Activated CD8-positive, alpha-beta memory T cell treated with anti-CD3 and anti-CD28 coated beads for 48 hours (primary cell): ENCODE data around the gene TMEM221.
"Not testable (repeated sequence)": the region's sequence is repeated elsewhere in the genome, so short reads cannot be mapped to it uniquely, and the experiment has no call there.

Experiments used
- DNase-seq, 3 experiments: peaks; one replicate each; pipeline ENCODE4 v3.0.0-alpha.2; 2020; ENCODE audit warnings: low read depth in 2 of 3, low spot score in 2 of 3

The TMEM221 gene

GRCh38 chr19:17448131-17448967 lies at the start of gene TMEM221:
Gene TMEM221 (minus strand): TSS chr19:17448668. CDS start chr19:17448462, 206 bp downstream.
- peak in 1 of 3 experiments; percentile 31 for DNase-seq

DNA sequence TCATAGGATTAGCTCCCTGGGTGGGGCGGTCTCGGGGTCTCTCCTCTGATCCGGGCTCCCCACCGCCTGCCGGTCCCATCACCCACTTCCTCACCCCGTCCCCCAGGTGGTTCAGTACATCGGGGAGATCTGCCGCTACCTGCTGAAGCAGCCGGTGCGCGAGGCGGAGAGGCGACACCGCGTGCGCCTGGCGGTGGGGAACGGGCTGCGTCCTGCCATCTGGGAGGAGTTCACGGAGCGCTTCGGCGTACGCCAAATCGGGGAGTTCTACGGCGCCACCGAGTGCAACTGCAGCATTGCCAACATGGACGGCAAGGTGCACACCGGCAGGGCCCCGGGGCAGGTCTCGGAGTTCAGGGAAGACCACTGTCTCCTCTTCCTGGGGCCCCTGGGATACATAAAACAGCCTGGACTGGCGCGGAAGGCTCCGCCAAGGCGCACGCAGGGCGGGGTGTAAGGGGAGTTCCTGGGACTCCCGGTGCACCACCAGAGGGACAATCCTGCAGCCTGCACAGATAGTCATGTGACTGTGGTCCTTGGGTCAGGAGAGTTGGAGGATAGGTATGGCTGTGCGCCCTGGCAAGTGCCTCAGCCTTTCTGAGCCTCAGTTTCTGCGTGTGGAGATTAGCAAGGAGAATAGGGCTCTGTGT lies 48.8 kb upstream of the TMEM221 start:
- DNase-seq: no peak

DNA sequence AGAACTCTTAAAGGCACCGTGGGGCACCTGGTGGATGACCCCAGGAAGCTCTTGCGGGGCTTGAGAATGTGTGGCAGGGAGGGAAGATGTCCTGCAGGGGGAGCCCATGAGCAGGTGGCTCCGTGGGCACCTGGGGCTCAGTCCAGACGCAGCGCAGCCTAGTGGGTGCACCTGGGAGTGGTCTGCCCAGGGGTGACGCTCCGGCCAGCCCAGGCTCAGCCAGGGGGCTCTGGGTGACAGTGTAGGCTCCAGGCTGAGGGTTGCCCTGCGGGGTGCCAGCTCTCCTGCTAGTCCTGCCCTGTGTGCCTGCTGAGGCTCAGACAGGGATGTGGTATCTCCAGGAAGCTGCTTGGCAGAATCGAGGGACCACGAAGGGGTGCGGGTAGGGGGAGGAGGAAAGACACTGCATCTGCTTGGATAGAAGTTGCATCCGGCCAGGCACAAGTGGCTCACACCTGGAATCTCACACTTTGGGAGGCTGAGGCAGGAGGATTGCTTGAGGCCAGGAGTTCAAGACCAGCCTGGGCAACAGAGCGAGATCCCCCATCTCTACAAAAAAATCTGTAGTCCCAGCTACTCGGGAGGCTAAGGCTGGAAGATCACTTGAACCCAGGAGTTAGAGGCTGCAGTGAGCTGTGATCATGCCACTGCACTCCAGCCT lies 48.0 kb upstream of the TMEM221 start:
- peak; percentile 59 to 78 (median 74) for DNase-seq

DNA sequence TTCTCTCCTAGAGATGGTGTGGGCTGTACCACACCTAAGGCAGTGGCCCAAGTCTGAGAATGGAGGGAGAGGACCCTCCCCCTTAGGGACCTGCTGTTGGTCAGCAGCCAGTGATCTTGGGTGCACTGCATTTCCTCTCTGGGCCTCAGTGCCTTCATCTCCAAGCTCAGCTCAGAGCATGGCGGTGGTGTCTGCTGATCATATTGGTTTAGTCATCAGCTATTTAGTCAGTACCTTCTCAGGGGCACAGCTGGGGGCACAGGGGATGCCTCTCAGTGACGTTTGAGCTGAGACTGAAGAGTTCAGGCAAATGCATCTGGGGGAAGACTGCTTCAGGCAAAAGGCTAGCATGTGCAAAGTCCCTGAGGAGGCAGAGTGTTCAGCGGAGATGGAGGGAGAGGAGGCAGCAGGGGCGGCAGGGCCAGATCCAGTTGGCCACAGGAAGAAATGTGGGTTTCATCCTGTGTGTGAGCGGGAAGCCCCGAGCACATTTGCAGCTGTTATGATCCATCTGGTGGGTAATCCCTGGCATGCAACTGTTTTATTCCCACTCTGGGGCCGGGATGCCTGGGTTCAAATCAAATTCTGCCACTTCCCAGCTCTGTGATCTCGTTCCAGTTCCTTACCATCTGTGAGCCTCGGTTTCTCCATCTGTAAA lies 47.3 kb upstream of the TMEM221 start:
- no peak for DNase-seq

- no peak for DNase-seq
Measured at GRCh38 chr19:17491287-17491686, 42.8 kb upstream of the TMEM221 start.

DNA sequence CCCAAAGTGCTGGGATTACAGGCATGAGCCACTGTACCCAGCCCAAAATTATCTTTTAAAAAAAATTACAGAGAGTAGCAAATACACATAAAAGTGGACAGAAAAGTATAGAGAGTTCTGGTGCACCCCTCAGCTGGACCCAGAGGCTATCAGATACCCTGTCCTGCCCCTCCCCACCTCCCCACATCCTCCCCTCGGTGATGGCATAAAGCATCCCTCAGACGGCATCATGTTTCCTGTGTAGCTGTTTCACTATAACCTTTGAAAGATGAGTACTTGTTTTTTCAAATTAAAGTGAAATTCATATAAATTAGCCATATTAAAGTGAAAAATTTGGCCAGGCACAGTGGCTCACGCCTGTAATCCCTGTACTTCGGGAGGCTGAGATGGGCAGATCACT lies 41.9 kb upstream of the TMEM221 start:
- DNase-seq: no peak

DNA sequence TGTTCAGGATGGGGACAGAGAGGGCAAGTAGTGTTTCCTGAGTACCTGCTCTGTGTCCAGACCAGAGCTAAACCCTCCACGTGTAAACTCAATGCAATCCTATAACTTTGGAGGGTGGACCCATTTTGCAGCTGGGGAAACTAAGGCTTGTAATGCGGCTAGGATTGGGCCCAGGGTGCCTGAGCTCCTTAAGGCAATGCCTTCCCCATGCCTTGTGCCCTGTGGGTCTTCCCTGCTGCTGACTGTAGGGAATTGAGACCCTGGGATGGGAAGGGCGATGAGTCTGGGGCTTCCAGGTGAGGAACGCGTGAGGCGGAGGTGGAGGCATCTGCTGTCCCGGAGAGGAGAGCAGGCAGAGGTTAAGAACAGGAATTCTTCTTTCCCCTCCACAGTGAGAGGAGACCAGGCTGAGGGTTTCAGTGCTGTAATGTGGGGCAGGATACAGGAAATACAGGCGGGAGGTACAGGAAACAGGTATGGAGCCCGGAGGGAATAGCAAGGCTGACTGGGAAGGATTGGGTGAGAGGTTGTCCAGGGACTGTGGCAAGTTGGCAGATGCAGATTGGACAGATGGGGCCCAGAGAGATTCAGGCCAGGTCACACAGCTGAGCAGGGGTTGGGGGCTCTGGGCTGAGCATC lies 41.0 kb upstream of the TMEM221 start:
- no peak for DNase-seq

- peak; percentile 51 to 68 (median 67) for DNase-seq
Measured at GRCh38 chr19:17488593-17489391, 40.3 kb upstream of the TMEM221 start.

- no peak for DNase-seq
Measured at GRCh38 chr19:17487284-17488121, 39.0 kb upstream of the TMEM221 start.

DNA sequence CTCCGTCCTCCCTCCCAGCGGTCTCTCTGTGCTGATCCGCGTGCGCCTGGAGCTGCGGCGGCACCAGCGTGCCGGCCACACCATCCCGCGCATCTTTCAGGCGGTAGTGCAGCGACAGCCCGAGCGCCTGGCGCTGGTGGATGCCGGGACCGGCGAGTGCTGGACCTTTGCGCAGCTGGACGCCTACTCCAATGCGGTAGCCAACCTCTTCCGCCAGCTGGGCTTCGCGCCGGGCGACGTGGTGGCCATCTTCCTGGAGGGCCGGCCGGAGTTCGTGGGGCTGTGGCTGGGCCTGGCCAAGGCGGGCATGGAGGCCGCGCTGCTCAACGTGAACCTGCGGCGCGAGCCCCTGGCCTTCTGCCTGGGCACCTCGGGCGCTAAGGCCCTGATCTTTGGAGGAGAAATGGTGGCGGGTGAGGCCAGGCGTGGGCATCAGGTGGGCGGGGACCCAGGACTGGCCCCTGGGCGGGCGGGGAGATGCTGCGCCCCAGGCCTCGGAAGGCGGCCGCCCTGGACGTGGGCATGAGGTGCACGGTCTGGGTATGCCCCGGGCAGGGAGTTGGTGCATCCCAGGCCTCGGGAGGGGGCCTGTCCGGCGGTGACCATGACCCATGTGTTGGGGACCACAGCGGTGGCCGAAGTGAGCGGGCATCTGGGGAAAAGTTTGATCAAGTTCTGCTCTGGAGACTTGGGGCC lies 38.2 kb upstream of the TMEM221 start:
- DNase-seq: no peak

- no peak for DNase-seq
Measured at GRCh38 chr19:17484520-17485185, 36.2 kb upstream of the TMEM221 start.

GRCh38 chr19:17483605-17484002 lies 35.1 kb upstream of the TMEM221 start:
- DNase-seq: no peak

- DNase-seq: no peak
Measured at GRCh38 chr19:17482877-17483604, 34.6 kb upstream of the TMEM221 start.

GRCh38 chr19:17481986-17482385 lies 33.5 kb upstream of the TMEM221 start:
- no peak for DNase-seq

DNA sequence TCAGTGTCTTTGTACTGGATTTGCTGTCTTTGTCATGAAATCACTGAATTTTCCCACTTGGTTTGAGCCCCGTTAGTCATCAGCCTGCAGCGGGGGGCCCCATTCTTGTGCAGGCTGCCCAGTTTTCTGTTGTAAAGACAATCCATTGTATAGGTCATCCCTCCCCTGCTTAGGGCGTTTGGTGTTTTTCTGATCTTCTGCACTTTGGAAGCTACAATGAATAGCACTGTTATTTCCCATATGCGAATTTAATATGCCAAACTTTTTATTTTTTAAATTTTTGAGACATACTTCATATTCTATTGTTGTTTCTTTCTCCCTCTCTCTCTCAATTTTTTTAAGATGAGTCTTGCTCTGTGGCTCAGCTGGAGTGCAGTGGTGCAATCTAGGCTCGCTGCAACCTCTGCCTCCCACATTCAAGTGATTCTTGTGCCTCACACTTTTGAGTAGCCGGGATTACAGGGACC lies 30.9 kb upstream of the TMEM221 start:
- DNase-seq: no peak

DNA sequence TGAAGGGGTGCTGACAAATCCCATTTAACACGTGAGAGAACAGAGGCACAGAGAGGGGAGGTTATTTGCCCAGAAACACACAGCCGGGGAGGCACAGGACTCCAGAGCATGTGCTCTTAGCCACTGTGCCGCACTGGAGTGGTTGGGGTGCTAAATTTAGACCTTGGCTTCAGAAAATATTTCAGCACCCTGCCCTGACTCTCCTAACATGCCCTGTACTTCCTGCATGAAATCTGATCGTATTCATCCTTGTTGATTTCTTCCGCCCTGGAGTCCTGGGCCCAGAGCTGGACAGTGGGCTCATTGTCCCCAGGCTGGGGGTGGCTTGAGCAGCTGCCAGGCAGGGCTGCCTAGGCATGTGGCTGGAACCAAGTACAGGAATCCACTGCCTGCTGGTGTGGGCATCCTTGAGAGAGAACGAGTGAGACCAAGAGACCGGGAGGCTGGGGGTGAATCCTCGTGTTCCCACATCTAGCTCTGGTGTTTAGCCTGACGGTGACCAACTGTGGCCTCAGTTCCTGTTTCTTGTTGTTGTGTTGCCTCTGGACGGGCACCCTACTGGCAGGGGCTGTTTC lies 27.2 kb upstream of the TMEM221 start:
- DNase-seq: no peak

DNA sequence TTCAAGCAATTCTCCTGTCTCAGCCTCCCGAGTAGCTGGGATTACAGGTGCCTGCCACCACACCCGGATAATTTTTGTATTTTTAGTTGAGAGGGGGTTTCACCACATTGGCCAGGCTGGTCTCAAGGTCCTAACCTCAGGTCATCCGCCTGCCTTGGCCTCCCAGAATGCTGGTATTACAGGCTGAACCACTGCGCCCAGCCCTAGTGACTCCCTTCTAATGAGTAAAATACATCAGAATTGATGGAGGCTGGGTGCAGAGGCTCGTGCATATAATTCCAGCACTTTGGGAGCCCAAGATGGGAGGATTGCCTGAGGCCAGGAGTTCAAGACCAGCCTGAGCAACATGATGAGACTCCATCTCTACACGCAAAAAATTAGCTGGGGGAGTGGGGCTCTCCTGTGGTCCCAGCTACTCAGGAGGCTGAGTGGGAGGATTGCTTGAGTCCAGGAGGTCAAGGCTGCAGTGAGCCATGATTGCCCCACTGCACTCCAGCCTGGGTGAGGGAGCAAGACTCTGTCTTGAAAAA lies 26.6 kb upstream of the TMEM221 start:
- not testable (repeated sequence) for DNase-seq
